SH-SY5Y (cell line): Measurements from ENCODE around the gene PHF24.

ENCODE experiments used
- GATA2 ChIP-seq: IDR thresholded peaks from 2 replicates; pipeline ENCODE4 v1.6.1; 2011; ENCODE audit warnings: mild to moderate bottlenecking, low read depth, low read length
- GATA3 ChIP-seq: IDR thresholded peaks from 2 replicates; pipeline ENCODE4 v1.6.1; 2011; ENCODE audit warnings: low read depth, mild to moderate bottlenecking, low read length, moderate library complexity

- TF ChIP-seq GATA2: no peak
- TF ChIP-seq GATA3: no peak
Observed at GRCh38 chr9:34986540-34987047, 28.5 kb downstream of the PHF24 start.
